Measurements from ENCODE around the gene OR52E2. TPM values are rescaled to one million over a fixed set of nuclear protein-coding genes. Genes with fewer than 3 reads are reported as not detected.

The OR52E2 gene
- total RNA-seq, 1 experiment from 2014 or later, result not detected

GRCh38 chr11:5036669-5037068 lies 22.8 kb downstream of the OR52E2 start:
- Histone ChIP-seq H3K56ac (ENCODE audit: insufficient read length, low read depth, low read length) (no peak overlapping the region), H4K91ac (ENCODE audit: insufficient read length, low read depth, low read length) (no peak overlapping the region), H3K79me1 (ENCODE audit: insufficient read depth, low read depth, low read length, poor library complexity, severe bottlenecking) (no peaks in the 10 kb centered on the region), H3K9ac (ENCODE audit: extremely low read depth, insufficient read length, low read length) (no peak overlapping the region), H4K5ac (ENCODE audit: insufficient read length, low read depth, low read length) (no peak overlapping the region), H3K23me2 (ENCODE audit: insufficient read length, low read depth, low read length, poor library complexity, severe bottlenecking) (no peaks in the 10 kb centered on the region), H3K4me1 (ENCODE audit: insufficient read depth, low read length) (no peaks in the 10 kb centered on the region), H3K18ac (ENCODE audit: insufficient read length, low read depth, low read length) (no peak overlapping the region), H3K27me3 (ENCODE audit: insufficient read depth, low read length) (no peaks in the 10 kb centered on the region), H3K27ac (ENCODE audit: insufficient read length, low read depth, low read length) (no peak overlapping the region), H3K4me2 (ENCODE audit: insufficient read depth, insufficient read length, low read length) (no peak overlapping the region), H3K4ac (ENCODE audit: low read depth, low read length) (no peak overlapping the region), H3K23ac (ENCODE audit: insufficient read length, low read depth, low read length) (no peak overlapping the region), H2BK12ac (ENCODE audit: insufficient read length, low read depth, low read length) (no peak overlapping the region), H2BK5ac (ENCODE audit: insufficient read length, low read length) (no peak overlapping the region), H2BK15ac (ENCODE audit: low read depth, low read length) (no peak overlapping the region), H2BK120ac (ENCODE audit: low read depth, low read length, poor library complexity, severe bottlenecking) (no peak overlapping the region), H2AK5ac (ENCODE audit: insufficient read length, low read length) (no peak overlapping the region), H4K8ac (replicated peaks; ENCODE audit: insufficient read length, low read depth, low read length) (no peak overlapping the region), H3K9me3 (ENCODE audit: control insufficient read depth, low read depth, low read length) (no peaks in the 10 kb centered on the region), H3K14ac (ENCODE audit: insufficient read depth, low read length) (no peak overlapping the region), H3T11ph (ENCODE audit: low read length) (no peak overlapping the region), H4K20me1 (ENCODE audit: control insufficient read depth, insufficient read depth, insufficient read length) (no peaks in the 10 kb centered on the region), H2BK20ac (ENCODE audit: low read depth, low read length, poor library complexity, severe bottlenecking) (no peak overlapping the region), H3K79me2 (ENCODE audit: insufficient read depth, low read length) (no peaks in the 10 kb centered on the region), H2AFZ (ENCODE audit: low read length) (no peak overlapping the region)
- Mint-ChIP-seq H3K27ac (no peak overlapping the region), H3K4me3 (no peak overlapping the region), H3K9me3 (no peaks in the 10 kb centered on the region; a peak in 1 of 5 replicates), H3K36me3 (ENCODE audit: insufficient read depth in 1 of 3, low read depth in 3 of 3) (no peaks in the 10 kb centered on the region), H3K27me3 (ENCODE audit: low read depth) (no peaks in the 10 kb centered on the region), H3K4me1 (no peaks in the 10 kb centered on the region)
- no CpG with 5 or more reads among the region's 2 CpGs for WGBS (ENCODE audit: extremely low coverage, insufficient read length, low lambda C conversion rate)
- no peak for TF ChIP-seq CTCF (conservative IDR thresholded peaks at IDR 0.05)
- DNase-seq, result no peak

Data from H9 (cell line).